Measurements from ENCODE around the gene KLF5.
"Not testable (repeated sequence)": the region's sequence is repeated elsewhere in the genome, so short reads cannot be mapped to it uniquely, and the experiment has no call there.

KLF5 gene

GRCh38 chr13:73036566-73036965 is 22.2 kb upstream of the KLF5 start:
- TF ChIP-seq CTCF (IDR thresholded peaks at IDR 0.05; ENCODE audit: insufficient read depth, missing control alignments): no peak

GRCh38 chr13:73038064-73038463 is 20.7 kb upstream of the KLF5 start:
- FAIRE-seq (no peak), DNase-seq (ENCODE audit: insufficient read length, low spot score) (no peak)
- TF ChIP-seq CTCF (IDR thresholded peaks at IDR 0.05; ENCODE audit: insufficient read depth, missing control alignments): no peak

More at GRCh38 chr13:73036566-73036965, 22.2 kb upstream of the KLF5 start:
- FAIRE-seq (no peak), DNase-seq (ENCODE audit: insufficient read length, low spot score) (no peak)

GRCh38 chr13:73039201-73040108 is 19.4 kb upstream of the KLF5 start:
- FAIRE-seq: no peak
- DNase-seq (ENCODE audit: insufficient read length, low spot score): no peak
- TF ChIP-seq CTCF (IDR thresholded peaks at IDR 0.05; ENCODE audit: insufficient read depth, missing control alignments): no peak

- TF ChIP-seq CTCF (IDR thresholded peaks at IDR 0.05; ENCODE audit: insufficient read depth, missing control alignments): no peak
- FAIRE-seq: no peak
- no peak for DNase-seq (ENCODE audit: insufficient read length, low spot score)
Observed at GRCh38 chr13:73040484-73040883, 18.3 kb upstream of the KLF5 start.

- no peak for FAIRE-seq
- no peak for DNase-seq (ENCODE audit: insufficient read length, low spot score)
- no peak for TF ChIP-seq CTCF (IDR thresholded peaks at IDR 0.05; ENCODE audit: insufficient read depth, missing control alignments)
Observed at GRCh38 chr13:73040968-73041596, 17.7 kb upstream of the KLF5 start.

GRCh38 chr13:73045031-73045430 is 13.8 kb upstream of the KLF5 start:
- TF ChIP-seq CTCF (IDR thresholded peaks at IDR 0.05; ENCODE audit: insufficient read depth, missing control alignments): no peak
- FAIRE-seq (no peak), DNase-seq (ENCODE audit: insufficient read length, low spot score) (no peak)

- not testable (repeated sequence) for DNase-seq (ENCODE audit: insufficient read length, low spot score); FAIRE-seq
Observed at GRCh38 chr13:73048615-73049014, 10.2 kb upstream of the KLF5 start.
